HG03575 (cell line): ENCODE results near the gene TATDN2.
A peak's percentile ranks its signal among the peaks of the same experiment; 100 is the strongest.

ENCODE experiments used
- ATAC-seq: cut with Tn5 transposase; IDR thresholded peaks from one replicate; pipeline ENCODE4 v1.9.1; 2021; ENCODE audit not compliant: unreplicated experiment, insufficient number of reproducible peaks, low FRiP score; ENCODE audit errors: extremely low read depth

The TATDN2 gene

GRCh38 chr3:10248184-10248983 lies at the start of gene TATDN2:
Gene TATDN2 (plus strand): TSS chr3:10248459. CDS start chr3:10249201, 742 bp downstream.
- ATAC-seq: peak; percentile 67

- no peak for ATAC-seq
These were observed 49.3 kb upstream of the TATDN2 start for GRCh38 chr3:10198761-10199649.

GRCh38 chr3:10204921-10205320 lies 43.3 kb upstream of the TATDN2 start:
- ATAC-seq: no peak

GRCh38 chr3:10205451-10206165 lies 42.7 kb upstream of the TATDN2 start:
- ATAC-seq: no peak

- ATAC-seq: no peak
These were observed 42.1 kb upstream of the TATDN2 start for GRCh38 chr3:10206166-10206511.

- ATAC-seq: no peak
These were observed 35.0 kb upstream of the TATDN2 start for GRCh38 chr3:10213156-10213792.

- no peak for ATAC-seq
These were observed 32.5 kb upstream of the TATDN2 start for GRCh38 chr3:10215578-10216368.

- no peak for ATAC-seq
These were observed 30.9 kb upstream of the TATDN2 start for GRCh38 chr3:10217359-10217758.

- no peak for ATAC-seq
These were observed 28.5 kb upstream of the TATDN2 start for GRCh38 chr3:10219737-10220136.

GRCh38 chr3:10223676-10224639 lies 24.3 kb upstream of the TATDN2 start:
- no peak for ATAC-seq

- no peak for ATAC-seq
These were observed 23.2 kb upstream of the TATDN2 start for GRCh38 chr3:10224794-10225665.

- no peak for ATAC-seq
These were observed 22.0 kb upstream of the TATDN2 start for GRCh38 chr3:10226293-10226692.

- ATAC-seq: no peak
These were observed 19.9 kb upstream of the TATDN2 start for GRCh38 chr3:10228248-10228950.

GRCh38 chr3:10229576-10229975 lies 18.7 kb upstream of the TATDN2 start:
- ATAC-seq: no peak

GRCh38 chr3:10232137-10232536 lies 16.1 kb upstream of the TATDN2 start:
- no peak for ATAC-seq

GRCh38 chr3:10233988-10234387 lies 14.3 kb upstream of the TATDN2 start:
- ATAC-seq: no peak
